GM12878 (cell line): ENCODE results near the gene SEMA3A.

ENCODE experiments used
- CBFB ChIP-seq: IDR thresholded peaks from 2 replicates; pipeline ENCODE4 v1.6.1; 2016; ENCODE audit warnings: antibody characterized with exemption, low read depth
- CHD1 ChIP-seq: IDR thresholded peaks from 2 replicates; pipeline ENCODE4 v1.6.1; 2012; ENCODE audit warnings: low read depth, low read length, improper control_type of control experiment
- CHD2 ChIP-seq: IDR thresholded peaks from 2 replicates; pipeline ENCODE4 v1.6.1; 2011; ENCODE audit warnings: low read depth, low read length, improper control_type of control experiment, borderline replicate concordance
- EP300 ChIP-seq, 2 experiments: fragments of 150-350 bp in 1 of 2; IDR thresholded peaks; 2 replicates each; pipeline ENCODE4 v1.6.1; 2011 to 2012; ENCODE audit warnings: low read depth in 2 of 2, low read length in 2 of 2, borderline replicate concordance in 1 of 2, improper control_type of control experiment in 1 of 2, inconsistent platforms in 1 of 2; ENCODE audit not compliant: control insufficient read depth in 1 of 2
- EZH2 ChIP-seq: IDR thresholded peaks from 2 replicates; pipeline ENCODE4 v1.6.1; 2012; ENCODE audit warnings: low read depth, mild to moderate bottlenecking, control low read depth, inconsistent platforms, low read length, borderline replicate concordance; ENCODE audit not compliant: control insufficient read depth
- FOXM1 ChIP-seq: IDR thresholded peaks from 2 replicates; pipeline ENCODE4 v1.6.1; 2012; ENCODE audit warnings: low read depth, mild to moderate bottlenecking, inconsistent platforms, low read length, moderate library complexity
- PAX5 ChIP-seq: IDR thresholded peaks from 2 replicates; pipeline ENCODE4 v1.6.1; 2011; ENCODE audit warnings: low read depth, low read length, borderline replicate concordance
- POLR2A ChIP-seq: IDR thresholded peaks from 2 replicates; pipeline ENCODE4 v1.6.1; 2011; ENCODE audit warnings: low read depth, mild to moderate bottlenecking, low read length
- SIN3A ChIP-seq: IDR thresholded peaks from 2 replicates; pipeline ENCODE4 v1.6.1; 2012; ENCODE audit warnings: low read depth, low read length, improper control_type of control experiment
- TF ChIP-seq, protein P1 (sequence below): fragments of 450-650 bp; IDR thresholded peaks from 2 replicates; pipeline ENCODE4 v1.6.1; 2017; ENCODE audit warnings: mild to moderate bottlenecking
- TF ChIP-seq, protein P2 (sequence below), 3 experiments: IDR thresholded peaks in 2 of 3; conservative IDR thresholded peaks in 1 of 3; 2 replicates each; pipeline ENCODE4 v1.5.1; 2011; ENCODE audit warnings: low read depth in 3 of 3, low read length in 3 of 3, mild to moderate bottlenecking in 3 of 3, control low read depth in 2 of 3, moderate library complexity in 2 of 3, inconsistent platforms in 1 of 3, mixed read lengths in 1 of 3; ENCODE audit not compliant: control insufficient read depth in 2 of 3, insufficient read depth in 1 of 3; ENCODE audit errors: extremely low read depth in 1 of 3

DNA sequence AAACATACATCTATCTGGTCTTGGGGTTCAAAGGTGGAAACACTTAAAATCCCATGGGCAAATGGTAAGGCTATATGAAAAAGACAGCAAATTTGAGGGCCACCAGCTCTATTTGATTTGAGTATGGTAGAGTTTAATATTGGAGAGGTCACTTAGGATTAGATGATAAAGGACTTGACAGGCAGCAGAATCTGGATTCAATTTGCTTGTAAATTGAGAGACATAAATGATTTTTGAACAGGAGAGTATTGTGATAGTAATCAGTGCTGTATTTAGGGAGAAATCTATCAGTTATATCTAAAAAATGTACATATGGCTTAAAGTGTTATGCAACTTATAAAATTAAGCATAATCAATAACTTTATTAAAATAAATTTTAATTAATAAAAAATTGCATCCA lies 155.2 kb downstream of the SEMA3A start:
- TF ChIP-seq, protein P1, sequence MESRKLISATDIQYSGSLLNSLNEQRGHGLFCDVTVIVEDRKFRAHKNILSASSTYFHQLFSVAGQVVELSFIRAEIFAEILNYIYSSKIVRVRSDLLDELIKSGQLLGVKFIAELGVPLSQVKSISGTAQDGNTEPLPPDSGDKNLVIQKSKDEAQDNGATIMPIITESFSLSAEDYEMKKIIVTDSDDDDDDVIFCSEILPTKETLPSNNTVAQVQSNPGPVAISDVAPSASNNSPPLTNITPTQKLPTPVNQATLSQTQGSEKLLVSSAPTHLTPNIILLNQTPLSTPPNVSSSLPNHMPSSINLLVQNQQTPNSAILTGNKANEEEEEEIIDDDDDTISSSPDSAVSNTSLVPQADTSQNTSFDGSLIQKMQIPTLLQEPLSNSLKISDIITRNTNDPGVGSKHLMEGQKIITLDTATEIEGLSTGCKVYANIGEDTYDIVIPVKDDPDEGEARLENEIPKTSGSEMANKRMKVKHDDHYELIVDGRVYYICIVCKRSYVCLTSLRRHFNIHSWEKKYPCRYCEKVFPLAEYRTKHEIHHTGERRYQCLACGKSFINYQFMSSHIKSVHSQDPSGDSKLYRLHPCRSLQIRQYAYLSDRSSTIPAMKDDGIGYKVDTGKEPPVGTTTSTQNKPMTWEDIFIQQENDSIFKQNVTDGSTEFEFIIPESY = no peak
- TF ChIP-seq CBFB (no peak), FOXM1 (no peak), CHD2 (no peak), POLR2A (no peak), EP300 (IDR thresholded peaks at IDR 0.05; ENCODE audit: borderline replicate concordance in 1 of 2, control insufficient read depth in 1 of 2, low read depth in 2 of 2, low read length in 2 of 2) (no peak), CHD1 (no peak), PAX5 (no peak), EZH2 (no peak), SIN3A (no peak)
- TF ChIP-seq, protein P2, sequence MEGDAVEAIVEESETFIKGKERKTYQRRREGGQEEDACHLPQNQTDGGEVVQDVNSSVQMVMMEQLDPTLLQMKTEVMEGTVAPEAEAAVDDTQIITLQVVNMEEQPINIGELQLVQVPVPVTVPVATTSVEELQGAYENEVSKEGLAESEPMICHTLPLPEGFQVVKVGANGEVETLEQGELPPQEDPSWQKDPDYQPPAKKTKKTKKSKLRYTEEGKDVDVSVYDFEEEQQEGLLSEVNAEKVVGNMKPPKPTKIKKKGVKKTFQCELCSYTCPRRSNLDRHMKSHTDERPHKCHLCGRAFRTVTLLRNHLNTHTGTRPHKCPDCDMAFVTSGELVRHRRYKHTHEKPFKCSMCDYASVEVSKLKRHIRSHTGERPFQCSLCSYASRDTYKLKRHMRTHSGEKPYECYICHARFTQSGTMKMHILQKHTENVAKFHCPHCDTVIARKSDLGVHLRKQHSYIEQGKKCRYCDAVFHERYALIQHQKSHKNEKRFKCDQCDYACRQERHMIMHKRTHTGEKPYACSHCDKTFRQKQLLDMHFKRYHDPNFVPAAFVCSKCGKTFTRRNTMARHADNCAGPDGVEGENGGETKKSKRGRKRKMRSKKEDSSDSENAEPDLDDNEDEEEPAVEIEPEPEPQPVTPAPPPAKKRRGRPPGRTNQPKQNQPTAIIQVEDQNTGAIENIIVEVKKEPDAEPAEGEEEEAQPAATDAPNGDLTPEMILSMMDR (IDR thresholded peaks at IDR 0.05 in 2 of 3, conservative IDR thresholded peaks at IDR 0.05 in 1 of 3; ENCODE audit: control insufficient read depth in 2 of 3, extremely low read depth in 1 of 3, insufficient read depth in 1 of 3, low read depth in 3 of 3, low read length in 3 of 3) = no peak
